Colonic mucosa (tissue), 4 donors: Measurements from ENCODE around the gene CHD6. TPM values are rescaled to one million over a fixed set of nuclear protein-coding genes. Genes with fewer than 3 reads are reported as not detected.

ENCODE experiments used
- DNase-seq: peaks from one replicate; pipeline ENCODE4 v3.0.0-alpha.2; 2020
- H3K27ac ChIP-seq: fragments of 200-600 bp; one replicate; pipeline ENCODE4 v1.8.0; 2021
- H3K27me3 ChIP-seq: fragments of 200-600 bp; one replicate; pipeline ENCODE4 v1.8.0; 2021
- H3K36me3 ChIP-seq: fragments of 200-600 bp; one replicate; pipeline ENCODE4 v1.8.0; 2021
- H3K4me1 ChIP-seq: fragments of 200-600 bp; one replicate; pipeline ENCODE4 v1.8.0; 2021; ENCODE audit warnings: mild to moderate bottlenecking
- H3K4me3 ChIP-seq: fragments of 200-600 bp; one replicate; pipeline ENCODE4 v1.8.0; 2021
- H3K9ac ChIP-seq, 2 donors: one replicate each; pipeline ENCODE4 v1.7.0; 2013; ENCODE audit warnings: control low read depth in 2 of 2, low read depth in 2 of 2, low read length in 2 of 2
- H3K9me3 ChIP-seq: fragments of 200-600 bp; one replicate; pipeline ENCODE4 v1.8.0; 2021
- CTCF ChIP-seq: fragments of 200-600 bp; IDR thresholded peaks from one replicate; pipeline ENCODE4 v1.8.0; 2022; ENCODE audit warnings: antibody characterized with exemption, mild to moderate bottlenecking
- intact Hi-C: fragments of 100-400 bp; cut with DNase I; formaldehyde crosslinking; loops from one replicate; pipeline ENCODE4 v1.14.1; 2022
- total RNA-seq, 2 donors: library from RNA; stranded (reverse); fragmentation: NEBNext Ultra II Directional in 1 of 2; extraction: Animal tissue kit (Norgen Biotek cat#: 25700) in 1 of 2; gene quantifications; one replicate each; pipeline ENCODE4 v1.2.1, GENCODE V29; 2021
- donor health status: healthy.
- donor health status: DM: no; HTN: no; CAD: no.
- donor health status: DM: no; HTN: no; CAD: no.

CHD6 gene
- total RNA-seq, 2 donors from 2014 or later, result 18.9 to 27.2 TPM

DNA sequence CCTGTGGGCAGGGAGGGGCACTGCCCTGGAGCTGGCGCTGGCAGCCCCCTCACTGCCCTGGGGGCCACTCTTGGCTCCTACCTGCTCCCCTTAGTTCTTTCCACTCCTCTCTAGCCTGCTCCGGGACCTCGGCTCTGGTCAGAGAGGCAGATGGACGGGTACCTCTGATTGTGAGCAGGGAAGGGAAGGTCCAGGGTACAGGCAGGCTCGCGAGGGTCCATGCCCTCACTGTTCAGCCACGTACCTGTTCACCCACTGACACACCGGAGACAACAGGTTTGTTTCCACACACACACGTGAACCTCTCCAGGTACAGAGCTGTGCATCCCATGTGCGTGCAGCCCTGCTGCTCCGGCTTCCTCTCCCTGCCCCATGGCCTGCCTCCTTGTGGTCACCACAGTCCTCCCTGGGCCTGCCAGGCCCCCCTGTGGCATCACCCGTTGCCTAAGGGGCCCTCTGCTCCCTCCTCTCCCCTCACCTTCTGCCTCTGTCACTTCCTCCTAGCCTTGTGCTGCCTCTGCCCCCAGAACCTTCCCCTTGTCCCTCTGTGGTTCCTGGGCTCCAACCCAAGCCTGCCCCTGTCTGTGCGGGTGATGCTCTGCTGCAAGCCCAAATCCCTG, 253.8 kb downstream of the CHD6 start:
- Histone ChIP-seq H3K9ac (no peak overlapping the region), H3K4me3 (no peak overlapping the region), H3K27ac (no peak overlapping the region), H3K4me1 (no peaks in the 10 kb centered on the region), H3K27me3 (peaks cover 28% of the 10 kb centered on the region), H3K36me3 (no peaks in the 10 kb centered on the region), H3K9me3 (no peaks in the 10 kb centered on the region)
- TF ChIP-seq CTCF, result no peak
- intact Hi-C loops, result no loop called here
- no peak for DNase-seq

DNA sequence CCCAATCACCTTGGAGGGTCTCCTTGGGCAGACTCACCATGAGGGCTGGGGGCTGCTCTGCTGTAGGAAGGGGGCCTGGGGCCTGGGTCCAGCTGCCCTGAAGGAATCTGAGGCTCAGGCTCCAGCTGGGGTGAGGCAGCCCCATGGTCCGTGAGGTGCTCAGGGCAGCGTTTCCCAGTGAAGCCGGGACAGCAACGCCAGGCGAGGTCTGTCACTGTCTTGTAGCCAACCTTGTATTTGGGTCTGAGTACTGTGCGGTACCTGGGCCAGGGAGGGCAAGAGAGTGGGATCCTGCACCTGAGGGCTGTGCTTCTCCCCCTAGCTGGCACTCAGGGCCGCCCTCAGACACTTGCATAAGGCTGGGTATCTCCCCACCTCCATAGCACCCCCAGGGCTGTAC, 254.6 kb downstream of the CHD6 start:
- no peak for TF ChIP-seq CTCF
- no peaks in the 10 kb centered on the region for H3K9me3 ChIP-seq
- peaks cover 28% of the 10 kb centered on the region for H3K27me3 ChIP-seq
- intact Hi-C loops, result no loop called here
- H3K4me3 ChIP-seq, result no peak overlapping the region
- no peak overlapping the region for H3K27ac ChIP-seq
- H3K4me1 ChIP-seq, result no peaks in the 10 kb centered on the region
- no peak overlapping the region for H3K9ac ChIP-seq
- H3K36me3 ChIP-seq, result no peaks in the 10 kb centered on the region
- no peak for DNase-seq

DNA sequence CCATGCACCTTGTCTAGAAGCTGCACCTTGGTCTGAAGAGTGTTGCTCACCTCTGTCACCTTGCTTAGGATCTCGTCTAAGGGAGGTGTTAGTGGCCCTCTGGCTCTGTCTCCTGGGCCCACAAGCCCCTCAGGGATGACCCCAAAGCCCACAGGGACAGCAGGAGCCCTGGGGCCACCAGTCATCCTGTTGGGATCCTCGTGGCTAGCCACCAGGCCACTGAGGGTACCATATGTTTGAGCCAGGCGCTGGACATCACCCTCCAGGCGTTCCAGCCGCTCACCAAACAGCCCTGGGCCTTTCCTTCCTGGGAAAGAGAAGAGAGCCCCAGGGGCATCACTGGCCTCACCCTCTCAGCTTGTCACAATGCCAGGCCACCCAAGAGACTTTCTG, 255.4 kb downstream of the CHD6 start:
- Histone ChIP-seq H3K4me1 (no peaks in the 10 kb centered on the region), H3K4me3 (no peak overlapping the region), H3K9me3 (no peaks in the 10 kb centered on the region), H3K36me3 (no peaks in the 10 kb centered on the region), H3K9ac (no peak overlapping the region), H3K27me3 (peaks cover 24% of the 10 kb centered on the region), H3K27ac (no peak overlapping the region)
- DNase-seq, result no peak
- no peak for TF ChIP-seq CTCF
- intact Hi-C loops, result no loop called here

GRCh38 chr20:41361757-41362747, 256.1 kb downstream of the CHD6 start:
- H3K27ac ChIP-seq, result no peak overlapping the region
- no peaks in the 10 kb centered on the region for H3K9me3 ChIP-seq
- no peak overlapping the region for H3K4me3 ChIP-seq
- no peak for DNase-seq
- intact Hi-C loops, result no loop called here
- H3K4me1 ChIP-seq, result no peaks in the 10 kb centered on the region
- H3K27me3 ChIP-seq, result peaks cover 20% of the 10 kb centered on the region
- no peak for TF ChIP-seq CTCF
- H3K36me3 ChIP-seq, result no peaks in the 10 kb centered on the region
- H3K9ac ChIP-seq, result no peak overlapping the region

GRCh38 chr20:41360831-41361756, 257.1 kb downstream of the CHD6 start:
- Histone ChIP-seq H3K36me3 (no peaks in the 10 kb centered on the region), H3K9ac (no peak overlapping the region), H3K27me3 (peaks cover 14% of the 10 kb centered on the region), H3K9me3 (no peaks in the 10 kb centered on the region), H3K27ac (no peak overlapping the region), H3K4me3 (no peak overlapping the region), H3K4me1 (no peaks in the 10 kb centered on the region)
- no peak for TF ChIP-seq CTCF
- intact Hi-C loops, result no loop called here
- DNase-seq, result no peak
